Endothelial cell of umbilical vein (primary cell): ENCODE results near the gene ZBTB20. TPM values are rescaled to one million over a fixed set of nuclear protein-coding genes. Genes with fewer than 3 reads are reported as not detected.

Experiments
- BruUV-seq: library from RNA; stranded (reverse); fragments of 400-500 nt; replicated peaks from 2 replicates; lab custom pipeline; 2021; lab: Mats Ljungman, UMichigan
- CTCF ChIA-PET: fragments of 300-600, 350-600 bp; sonication (Branson Sonifier 250); formaldehyde crosslinking; loops from one replicate; lab custom pipeline; 2021; ENCODE audit warnings: antibody characterized with exemption, inconsistent platforms; lab: Charles Lee
- POLR2A ChIA-PET: fragments of 300-600, 350-600 bp; sonication (Branson Sonifier 250); formaldehyde crosslinking; loops from one replicate; lab custom pipeline; 2021; ENCODE audit warnings: antibody characterized with exemption, inconsistent platforms; lab: Charles Lee
- DNase-seq: peaks from one replicate; pipeline ENCODE4 v3.0.0-alpha.2; 2011; ENCODE audit warnings: low read depth, low spot score
- FAIRE-seq: peaks from 2 replicates; lab custom pipeline; 2011; peaks lifted over from hg19 to GRCh38; lab: Jason Lieb, UNC
- H2AFZ ChIP-seq: 2 replicates; pipeline ENCODE4 v1.6.0; 2012; ENCODE audit warnings: low read depth, low read length, control low read depth, inconsistent platforms
- H3K27ac ChIP-seq: 2 replicates; pipeline ENCODE4 v1.5.1; 2011; ENCODE audit warnings: low read depth, mild to moderate bottlenecking, control low read depth, low read length, moderate library complexity; ENCODE audit not compliant: insufficient read depth
- H3K27me3 ChIP-seq, 2 experiments: 2 replicates each; pipeline versions ENCODE4 v1.6.0 to v1.6.1; 2011; ENCODE audit warnings: low read length in 2 of 2, mixed read lengths in 1 of 2; ENCODE audit not compliant: control insufficient read depth in 2 of 2, insufficient read depth in 2 of 2
- H3K36me3 ChIP-seq, 2 experiments: 2 replicates in 1 of 2; 3 replicates in 1 of 2; pipeline ENCODE4 v1.5.1; 2011; ENCODE audit warnings: low read length in 2 of 2, mild to moderate bottlenecking in 1 of 2, moderate library complexity in 1 of 2; ENCODE audit not compliant: control insufficient read depth in 2 of 2, insufficient read depth in 2 of 2; ENCODE audit errors: extremely low read depth in 1 of 2
- H3K4me1 ChIP-seq: 3 replicates; pipeline ENCODE4 v1.5.1; 2011; ENCODE audit warnings: mild to moderate bottlenecking, low read length; ENCODE audit not compliant: control insufficient read depth, insufficient read depth; ENCODE audit errors: extremely low read depth
- H3K4me2 ChIP-seq: 2 replicates; pipeline ENCODE4 v1.6.1; 2011; ENCODE audit warnings: low read length, control low read depth, mixed read lengths; ENCODE audit not compliant: insufficient read depth
- H3K4me3 ChIP-seq, 3 experiments: fragments of 200-600 bp in 1 of 3; sonication (generic), shearing (Covaris generic) in 1 of 3; replicated peaks in 1 of 3; 2 replicates each; pipeline ENCODE4 v1.5.1; 2011 to 2016; ENCODE audit warnings: control low read depth in 3 of 3, low read length in 3 of 3, mild to moderate bottlenecking in 2 of 3, inconsistent platforms in 1 of 3, low read depth in 1 of 3, moderate library complexity in 1 of 3; ENCODE audit not compliant: insufficient read depth in 1 of 3
- H3K79me2 ChIP-seq: 2 replicates; pipeline ENCODE4 v1.6.0; 2012; ENCODE audit warnings: low read length, inconsistent platforms; ENCODE audit not compliant: control insufficient read depth, insufficient read depth
- H3K9ac ChIP-seq: replicated peaks from 2 replicates; pipeline ENCODE3; 2011; ENCODE audit warnings: low read length, control low read depth; ENCODE audit not compliant: insufficient read depth; ENCODE audit errors: extremely low read depth
- H3K9me1 ChIP-seq: replicated peaks from 3 replicates; pipeline ENCODE4 v1.6.0; 2011; ENCODE audit warnings: mild to moderate bottlenecking, low read length; ENCODE audit not compliant: control insufficient read depth, insufficient read depth; ENCODE audit errors: extremely low read depth
- H3K9me3 ChIP-seq: replicated peaks from 2 replicates; pipeline ENCODE4 v1.5.1; 2012; ENCODE audit warnings: low read length, inconsistent platforms; ENCODE audit not compliant: control insufficient read depth, insufficient read depth
- H4K20me1 ChIP-seq: replicated peaks from 2 replicates; pipeline ENCODE3; 2011; ENCODE audit warnings: mild to moderate bottlenecking, low read length; ENCODE audit not compliant: control insufficient read depth, insufficient read depth; ENCODE audit errors: extremely low read depth
- GATA2 ChIP-seq: IDR thresholded peaks from 2 replicates; pipeline ENCODE4 v1.7.0; 2011; ENCODE audit warnings: low read depth, mild to moderate bottlenecking, moderate library complexity, mixed read lengths, low read length; ENCODE audit not compliant: insufficient read length, insufficient read depth
- JUN ChIP-seq: IDR thresholded peaks from 2 replicates; pipeline ENCODE4 v1.6.1; 2011; ENCODE audit warnings: borderline replicate concordance, low read depth; ENCODE audit not compliant: insufficient read length, insufficient read depth
- MYC ChIP-seq: IDR thresholded peaks from one replicate; pipeline ENCODE4 v1.6.1; 2011; ENCODE audit warnings: mild to moderate bottlenecking, low read depth, low read length
- POLR2A ChIP-seq: IDR thresholded peaks from 2 replicates; pipeline ENCODE4 v1.6.1; 2012; ENCODE audit warnings: low read depth, mild to moderate bottlenecking, control low read depth, low read length
- POLR2AphosphoS5 ChIP-seq: IDR thresholded peaks from 2 replicates; pipeline ENCODE4 v1.6.1; 2012; ENCODE audit warnings: low read depth, mild to moderate bottlenecking, control low read depth, low read length, moderate library complexity; ENCODE audit not compliant: insufficient read depth
- dilution Hi-C: fragments of 300-500 bp; cut with MboI; formaldehyde crosslinking; loops from one replicate; pipeline ENCODE4 v1.15.0; 2019; ENCODE audit warnings: low sequenced_read_pairs; ENCODE audit not compliant: extremely low pct_ligation_motif_present
- intact Hi-C: fragments of 100-400 bp; cut with micrococcal nuclease; formaldehyde crosslinking; loops from one replicate; pipeline ENCODE4 v1.10.0; 2022
- polyA plus RNA-seq, 4 experiments: library from polyadenylated mRNA; depleted of rRNA in 3 of 4; stranded (reverse) in 3 of 4; unstranded in 1 of 4; fragments of >200 nt; gene quantifications; 2 replicates each; pipeline versions ENCODE4 v1.2.1 to v1.2.3, GENCODE V29; 2011 to 2012; ENCODE audit warnings: missing spikeins in 1 of 4
- total RNA-seq: library from RNA; stranded (reverse); gene quantifications from 2 replicates; pipeline ENCODE4 v1.2.3, GENCODE V29; 2021
- TF ChIP-seq, protein P1 (sequence below): IDR thresholded peaks from 2 replicates; pipeline ENCODE4 v1.6.1; 2011; ENCODE audit not compliant: insufficient read depth, insufficient read length
- TF ChIP-seq, protein P2 (sequence below), 2 donors: IDR thresholded peaks; 1 replicate in 1 of 2; 2 replicates in 1 of 2; pipeline ENCODE4 v1.5.1; 2011; ENCODE audit warnings: low read length in 2 of 2, mild to moderate bottlenecking in 2 of 2, moderate library complexity in 2 of 2, control low read depth in 1 of 2, inconsistent platforms in 1 of 2, low read depth in 1 of 2; ENCODE audit not compliant: insufficient read depth in 1 of 2; ENCODE audit errors: extremely low read depth in 1 of 2

ZBTB20 gene
- total and polyA plus RNA-seq, 2 donors (not counting 3 experiments of a cell fraction or from before 2014, with no cell fraction given): 2.1 to 20.5 TPM

DNA sequence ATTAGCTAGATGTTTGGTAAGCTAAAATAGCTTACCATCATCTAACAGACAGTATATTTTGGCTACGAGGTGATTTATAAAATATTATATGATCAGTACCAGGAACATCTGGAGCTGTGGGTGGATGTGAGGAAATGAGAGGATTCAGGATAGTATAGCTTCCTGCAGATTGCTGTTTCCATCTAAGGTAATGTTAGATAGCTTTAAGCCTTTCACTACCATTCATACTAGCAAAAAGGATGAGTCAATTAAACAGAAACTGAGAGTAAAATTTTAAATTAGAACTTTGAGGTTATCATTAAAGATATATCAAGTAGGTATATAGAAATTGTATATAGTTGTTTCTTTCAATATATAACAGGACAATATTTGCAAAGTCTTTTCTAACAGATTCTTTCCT, 8.0 kb downstream of the ZBTB20 start:
- Histone ChIP-seq H3K4me3 (no peak overlapping the region), H3K9ac (no peak overlapping the region), H3K9me1 (no peaks in the 10 kb centered on the region), H3K27me3 (no peaks in the 10 kb centered on the region), H3K36me3 (no peaks in the 10 kb centered on the region), H3K9me3 (no peaks in the 10 kb centered on the region), H2AFZ (no peak overlapping the region), H3K27ac (no peak overlapping the region), H4K20me1 (no peaks in the 10 kb centered on the region), H3K79me2 (no peaks in the 10 kb centered on the region), H3K4me2 (no peak overlapping the region), H3K4me1 (no peaks in the 10 kb centered on the region)
- intact Hi-C loops (no loop called here), dilution Hi-C loops (no loop called here)
- ChIA-PET POLR2A (no interaction called here), CTCF (interaction anchor here (0.5 kb wide), 1 partner anchor 75 kb away, joined by 3 read pairs; no protein-coding TSS in a partner anchor)
- TF ChIP-seq JUN (no peak), MYC (no peak), POLR2AphosphoS5 (no peak), POLR2A (no peak), GATA2 (no peak)
- TF ChIP-seq, protein P1, sequence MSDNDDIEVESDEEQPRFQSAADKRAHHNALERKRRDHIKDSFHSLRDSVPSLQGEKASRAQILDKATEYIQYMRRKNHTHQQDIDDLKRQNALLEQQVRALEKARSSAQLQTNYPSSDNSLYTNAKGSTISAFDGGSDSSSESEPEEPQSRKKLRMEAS: no peak
- TF ChIP-seq, protein P2, sequence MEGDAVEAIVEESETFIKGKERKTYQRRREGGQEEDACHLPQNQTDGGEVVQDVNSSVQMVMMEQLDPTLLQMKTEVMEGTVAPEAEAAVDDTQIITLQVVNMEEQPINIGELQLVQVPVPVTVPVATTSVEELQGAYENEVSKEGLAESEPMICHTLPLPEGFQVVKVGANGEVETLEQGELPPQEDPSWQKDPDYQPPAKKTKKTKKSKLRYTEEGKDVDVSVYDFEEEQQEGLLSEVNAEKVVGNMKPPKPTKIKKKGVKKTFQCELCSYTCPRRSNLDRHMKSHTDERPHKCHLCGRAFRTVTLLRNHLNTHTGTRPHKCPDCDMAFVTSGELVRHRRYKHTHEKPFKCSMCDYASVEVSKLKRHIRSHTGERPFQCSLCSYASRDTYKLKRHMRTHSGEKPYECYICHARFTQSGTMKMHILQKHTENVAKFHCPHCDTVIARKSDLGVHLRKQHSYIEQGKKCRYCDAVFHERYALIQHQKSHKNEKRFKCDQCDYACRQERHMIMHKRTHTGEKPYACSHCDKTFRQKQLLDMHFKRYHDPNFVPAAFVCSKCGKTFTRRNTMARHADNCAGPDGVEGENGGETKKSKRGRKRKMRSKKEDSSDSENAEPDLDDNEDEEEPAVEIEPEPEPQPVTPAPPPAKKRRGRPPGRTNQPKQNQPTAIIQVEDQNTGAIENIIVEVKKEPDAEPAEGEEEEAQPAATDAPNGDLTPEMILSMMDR (IDR thresholded peaks at IDR 0.05; ENCODE audit: extremely low read depth in 1 of 2, insufficient read depth in 1 of 2, low read depth in 1 of 2, low read length in 2 of 2): no peak
- no peak for DNase-seq
- FAIRE-seq: no peak
- BruUV-seq: no TSS peak
